ENCODE results near the gene EEF1G. TPM values are rescaled to one million over a fixed set of nuclear protein-coding genes. Genes with fewer than 3 reads are reported as not detected.
"Not testable (repeated sequence)": the region's sequence is repeated elsewhere in the genome, so short reads cannot be mapped to it uniquely, and the experiment has no call there.

Gene EEF1G, protein sequence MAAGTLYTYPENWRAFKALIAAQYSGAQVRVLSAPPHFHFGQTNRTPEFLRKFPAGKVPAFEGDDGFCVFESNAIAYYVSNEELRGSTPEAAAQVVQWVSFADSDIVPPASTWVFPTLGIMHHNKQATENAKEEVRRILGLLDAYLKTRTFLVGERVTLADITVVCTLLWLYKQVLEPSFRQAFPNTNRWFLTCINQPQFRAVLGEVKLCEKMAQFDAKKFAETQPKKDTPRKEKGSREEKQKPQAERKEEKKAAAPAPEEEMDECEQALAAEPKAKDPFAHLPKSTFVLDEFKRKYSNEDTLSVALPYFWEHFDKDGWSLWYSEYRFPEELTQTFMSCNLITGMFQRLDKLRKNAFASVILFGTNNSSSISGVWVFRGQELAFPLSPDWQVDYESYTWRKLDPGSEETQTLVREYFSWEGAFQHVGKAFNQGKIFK
- 3,525 and 3,828 TPM in 2 replicates for total RNA-seq (2014; rRNA removed; shearing (Covaris generic))

DNA sequence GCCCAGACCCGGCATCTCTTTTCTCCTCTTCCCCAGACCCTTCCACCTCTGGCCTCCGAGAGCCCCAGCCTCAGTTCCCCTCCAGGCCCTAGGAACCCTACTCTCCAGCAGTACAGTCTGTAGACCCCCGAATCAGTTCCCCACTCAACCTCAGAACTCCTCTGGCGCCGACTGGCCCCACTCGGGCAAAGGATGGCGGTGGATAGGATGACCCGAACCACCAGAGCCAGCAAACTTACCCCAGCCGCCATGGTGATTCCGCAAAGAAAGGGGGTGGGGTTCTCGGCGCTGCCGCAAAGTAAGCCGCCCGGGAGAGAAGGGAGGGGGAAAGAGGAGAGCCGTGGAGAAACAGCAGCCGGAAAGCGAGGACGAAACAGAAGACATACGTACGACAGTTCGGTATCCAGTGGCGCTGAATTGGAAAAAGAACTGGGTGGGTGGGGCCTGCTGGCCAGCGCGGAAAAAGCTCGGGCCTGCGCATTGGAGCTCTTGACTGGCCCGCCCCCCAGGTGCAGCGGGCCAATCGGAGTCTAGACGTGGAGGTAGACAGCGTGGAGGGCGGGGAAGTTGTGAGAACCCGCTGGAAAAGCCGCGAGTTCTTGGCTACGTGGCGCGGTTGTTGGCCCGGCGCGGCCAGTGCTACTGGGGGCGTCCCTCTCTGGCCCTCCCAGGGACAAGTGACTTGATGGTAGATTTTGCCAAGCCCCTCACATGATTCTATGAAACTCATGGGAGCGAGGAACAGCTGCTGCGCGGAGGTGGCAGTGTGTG is at the start of gene EEF1G:
EEF1G (minus strand) TSS at position 300 of the 771 bp plus-strand sequence; CDS start at position 251, 49 bp downstream.
- in situ Hi-C loops (cut with HindIII; ENCODE audit: low sequenced_read_pairs) = loop anchor here (25.0 kb wide), 1 partner anchor 136 kb away; no protein-coding TSS in a partner anchor
- DNase-seq (ENCODE audit: low spot score) = peak; percentile 100

DNA sequence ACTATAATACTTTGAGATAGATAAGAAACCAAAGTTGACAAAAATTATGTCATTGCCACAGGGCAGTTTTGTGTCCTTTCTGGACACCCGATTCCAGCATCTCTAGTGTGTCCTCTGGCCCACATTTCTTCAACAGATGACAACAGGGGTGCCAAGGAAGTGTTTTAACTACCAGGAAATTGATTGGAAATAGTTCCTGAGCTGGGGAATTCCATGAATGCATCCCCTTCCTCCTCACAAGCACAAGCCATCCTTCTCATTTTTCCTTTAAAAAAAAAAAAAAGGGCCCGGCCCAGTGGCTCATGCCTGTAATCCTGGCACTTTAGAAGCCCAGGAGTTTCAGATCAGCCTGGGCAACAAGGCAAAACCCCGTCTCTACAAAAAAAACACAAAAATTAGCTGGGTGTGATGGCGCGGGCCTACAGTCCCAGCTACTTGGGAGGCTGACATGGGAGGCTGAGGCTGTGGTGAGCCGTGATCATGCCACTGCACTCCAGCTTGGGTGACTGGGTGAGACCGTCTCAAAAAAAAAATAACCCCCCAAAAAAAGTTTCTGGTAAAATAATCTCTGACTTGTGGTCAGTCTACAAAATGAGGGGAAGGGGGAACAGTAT is 48.9 kb upstream of the EEF1G start:
- DNase-seq (ENCODE audit: low spot score) = no peak
- in situ Hi-C loops (cut with HindIII; ENCODE audit: low sequenced_read_pairs) = no loop called here

DNA sequence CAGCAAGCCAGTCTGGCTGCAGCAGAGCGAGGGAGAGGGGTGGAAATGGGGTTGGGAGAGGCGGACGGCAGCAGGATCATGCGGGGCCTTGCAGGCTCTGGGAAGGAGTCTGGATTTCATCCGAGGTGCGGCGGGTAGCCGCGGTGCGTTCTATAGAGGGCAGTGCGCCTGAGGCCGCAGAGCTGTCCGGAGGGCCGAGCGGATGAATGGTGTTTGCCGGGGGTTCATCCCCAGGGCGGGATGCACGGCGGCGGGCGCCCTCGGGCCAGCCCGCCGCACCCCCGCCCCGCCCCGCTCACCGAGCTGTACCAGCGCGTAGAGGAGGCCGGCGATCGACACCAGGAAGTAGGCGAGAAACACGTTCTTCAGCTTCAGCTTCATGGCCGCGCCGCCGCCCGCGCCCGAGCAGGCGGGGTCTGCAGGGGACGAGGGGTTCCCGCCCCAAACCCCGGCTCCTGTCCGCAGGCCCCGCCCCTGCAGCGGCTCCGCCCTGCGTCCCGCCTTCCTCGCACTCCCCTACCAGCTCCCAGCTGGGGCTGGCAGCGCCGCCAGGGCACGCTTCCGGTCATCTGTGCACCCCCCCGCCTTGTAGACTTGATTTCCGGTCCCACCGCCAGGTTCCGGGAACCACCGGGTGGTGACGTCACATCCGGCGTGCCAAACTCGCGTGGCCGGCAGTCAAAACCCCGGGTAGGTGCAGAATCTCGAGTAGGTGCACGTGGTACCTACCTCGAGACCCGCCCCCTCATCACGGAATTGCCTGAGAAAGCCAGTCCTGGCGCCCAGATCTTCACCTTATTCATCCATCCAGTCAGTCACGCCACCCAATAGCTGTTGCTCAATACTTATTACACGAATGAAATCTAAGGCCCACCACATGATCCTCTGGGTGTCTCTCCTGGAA is 48.1 kb upstream of the EEF1G start, which contains the start of gene B3GAT3:
B3GAT3 (minus strand) TSS at position 420 of the 904 bp plus-strand sequence; CDS start at position 381, 39 bp downstream.
- in situ Hi-C loops (cut with HindIII; ENCODE audit: low sequenced_read_pairs) = no loop called here
- DNase-seq (ENCODE audit: low spot score) = peak; percentile 98

DNA sequence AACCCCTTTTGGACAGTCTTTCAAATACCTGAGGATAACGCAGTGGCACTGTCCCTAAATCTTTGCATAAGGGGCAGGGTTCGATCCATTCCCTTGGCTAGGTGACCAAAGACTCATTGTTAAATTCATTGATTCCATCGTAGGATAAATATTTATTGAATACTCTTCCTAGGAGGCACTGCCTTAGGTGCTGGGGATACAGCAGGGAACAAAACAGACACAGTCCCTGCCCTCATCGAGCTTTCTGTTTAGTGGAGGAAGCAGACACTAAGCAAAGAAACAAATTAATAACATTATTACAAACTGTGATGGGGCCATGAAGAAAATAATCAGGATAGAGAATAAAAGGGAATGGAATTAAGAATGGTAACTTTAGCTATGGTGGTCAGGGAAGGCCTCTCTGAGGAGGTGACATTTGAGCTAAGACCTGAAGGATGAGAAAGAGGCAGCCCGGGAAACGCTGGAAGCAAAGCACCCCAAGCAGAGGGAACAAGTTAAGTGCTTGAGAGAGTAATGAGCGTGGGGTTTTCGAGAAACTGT is 47.4 kb upstream of the EEF1G start:
- DNase-seq (ENCODE audit: low spot score) = no peak
- in situ Hi-C loops (cut with HindIII; ENCODE audit: low sequenced_read_pairs) = no loop called here

DNA sequence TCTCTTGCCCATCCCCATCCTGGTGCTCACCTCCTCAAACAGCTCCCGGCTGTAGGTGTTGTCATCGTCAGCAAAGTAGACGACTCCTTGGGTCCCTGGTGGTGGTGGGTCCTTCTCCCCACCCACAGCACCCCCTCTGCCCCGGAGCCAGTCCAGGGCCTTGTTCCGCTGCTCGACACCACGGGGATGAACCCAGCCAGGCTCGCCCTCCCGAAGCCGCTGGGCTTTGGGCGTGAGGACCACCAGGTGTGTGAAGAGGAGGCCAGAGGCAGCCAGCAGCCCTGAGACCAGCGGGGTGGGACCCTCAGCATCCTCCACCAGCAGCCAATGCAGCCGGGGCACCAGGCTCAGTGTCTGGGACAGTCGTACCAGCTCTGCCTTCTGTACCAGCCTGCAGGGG is 43.3 kb upstream of the EEF1G start:
- DNase-seq (ENCODE audit: low spot score); in situ Hi-C loops (cut with HindIII; ENCODE audit: low sequenced_read_pairs): not testable (repeated sequence)

DNA sequence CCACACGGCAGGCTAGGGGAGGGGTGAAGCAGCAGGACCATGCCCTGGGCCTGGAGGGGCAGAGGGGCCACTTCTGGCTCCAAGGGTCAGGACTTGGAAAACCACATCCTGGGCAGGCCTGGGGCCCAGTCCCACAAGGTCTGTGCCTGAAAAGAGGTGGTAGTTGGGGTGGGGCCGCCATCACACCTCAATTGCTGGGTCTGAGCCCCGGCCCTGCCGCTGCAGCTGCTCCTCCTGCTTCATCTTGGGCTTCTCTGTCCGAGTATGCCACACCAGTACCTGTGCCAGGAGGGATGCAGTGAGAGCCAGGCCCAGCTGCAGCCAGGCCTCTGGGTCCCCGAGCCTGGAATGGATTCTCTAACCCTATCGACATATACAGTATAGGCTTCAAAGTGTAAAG is 41.8 kb upstream of the EEF1G start:
- in situ Hi-C loops (cut with HindIII; ENCODE audit: low sequenced_read_pairs) = no loop called here
- no peak for DNase-seq (ENCODE audit: low spot score)

DNA sequence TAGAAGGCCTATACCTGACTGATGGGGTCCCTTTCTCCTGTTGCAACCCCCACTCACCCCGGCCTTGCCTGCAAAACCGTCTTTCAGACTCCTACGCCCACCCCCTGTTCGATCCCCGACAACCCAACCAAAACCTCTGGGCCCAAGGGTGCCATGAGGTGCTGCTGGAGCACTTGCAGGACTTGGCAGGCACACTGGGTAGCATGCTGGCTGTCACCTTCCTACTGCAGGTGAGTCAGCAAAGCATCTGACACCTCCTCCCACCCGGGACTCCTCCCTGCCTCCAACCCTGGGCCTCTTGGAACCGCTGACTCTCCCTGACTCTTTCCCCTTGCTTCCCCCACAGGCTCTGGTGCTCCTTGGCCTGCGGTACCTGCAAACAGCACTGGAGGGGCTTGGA is 40.6 kb upstream of the EEF1G start:
- in situ Hi-C loops (cut with HindIII; ENCODE audit: low sequenced_read_pairs) = no loop called here

DNA sequence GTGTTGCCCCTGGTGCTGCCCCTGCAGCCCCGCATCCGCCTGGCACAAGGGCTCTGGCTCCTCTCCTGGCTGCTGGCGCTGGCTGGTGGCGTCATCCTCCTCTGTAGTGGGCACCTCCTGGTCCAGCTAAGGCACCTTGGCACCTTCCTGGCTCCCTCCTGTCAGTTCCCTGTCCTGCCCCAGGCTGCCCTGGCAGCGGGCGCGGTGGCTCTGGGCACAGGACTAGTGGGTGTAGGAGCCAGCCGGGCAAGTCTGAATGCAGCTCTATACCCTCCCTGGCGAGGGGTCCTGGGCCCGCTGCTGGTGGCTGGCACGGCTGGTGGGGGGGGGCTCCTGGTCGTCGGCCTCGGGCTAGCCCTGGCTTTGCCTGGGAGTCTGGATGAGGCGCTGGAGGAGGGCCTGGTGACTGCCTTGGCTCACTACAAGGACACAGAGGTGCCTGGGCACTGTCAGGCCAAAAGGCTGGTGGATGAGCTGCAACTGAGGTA is 39.6 kb upstream of the EEF1G start:
- in situ Hi-C loops (cut with HindIII; ENCODE audit: low sequenced_read_pairs) = no loop called here
- DNase-seq (ENCODE audit: low spot score) = peak; percentile 71

More for the DNA sequence above, 40.6 kb upstream of the EEF1G start:
- no peak for DNase-seq (ENCODE audit: low spot score)

DNA sequence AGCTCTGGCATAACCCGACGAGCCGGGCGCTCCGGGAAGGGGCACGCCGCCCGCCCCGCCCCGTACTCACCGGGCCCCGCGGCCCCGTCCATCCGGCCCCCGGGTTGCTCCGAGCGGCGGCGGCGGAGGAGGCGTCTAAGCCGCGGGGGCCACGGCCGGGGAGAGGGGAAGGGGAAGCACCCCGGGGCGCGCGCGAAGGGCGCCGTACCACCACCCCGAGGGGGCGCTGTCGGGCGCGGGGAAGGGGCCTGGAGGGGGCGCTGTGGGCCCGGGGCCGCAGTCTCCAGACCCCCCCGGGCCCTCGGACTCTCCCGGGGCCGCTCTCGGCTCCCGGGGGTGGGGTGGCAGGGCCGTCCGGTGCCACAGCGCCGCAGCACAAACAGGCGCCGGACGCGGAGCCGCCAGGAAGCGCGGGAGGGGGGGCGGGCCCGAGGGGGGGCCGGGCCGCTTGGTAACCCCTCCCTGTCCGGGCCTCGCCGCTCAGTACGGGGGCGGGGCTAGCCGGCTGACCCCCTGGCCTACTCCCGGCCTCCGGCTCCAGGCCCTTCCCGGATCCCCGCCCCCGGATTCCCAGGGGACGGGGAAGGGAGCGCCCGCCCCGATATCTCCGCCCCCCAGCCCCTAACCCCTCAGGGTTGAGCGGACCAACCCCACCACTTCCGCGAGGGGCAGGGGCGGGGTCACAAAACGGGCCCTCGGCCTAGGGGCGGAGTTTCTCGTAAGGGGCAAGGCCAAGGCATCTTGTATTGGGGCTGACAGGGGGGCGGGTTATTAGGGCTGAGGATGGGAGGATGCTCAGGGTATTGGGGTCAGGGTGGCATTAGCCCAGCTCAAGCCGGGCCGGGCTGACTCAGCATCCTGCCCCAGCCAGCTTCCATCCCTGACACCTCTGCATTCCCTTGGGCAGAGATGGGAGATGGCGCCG is 38.9 kb upstream of the EEF1G start, which contains the start of the genes EML3 and ROM1:
EML3 (minus strand) TSS at position 410 of the 925 bp plus-strand sequence; CDS start at position 92, 318 bp downstream.
ROM1 (plus strand) TSS at position 892 of the 925 bp plus-strand sequence; CDS start at position 917, 25 bp downstream.
- DNase-seq (ENCODE audit: low spot score) = peak; percentile 80
- in situ Hi-C loops (cut with HindIII; ENCODE audit: low sequenced_read_pairs) = no loop called here

DNA sequence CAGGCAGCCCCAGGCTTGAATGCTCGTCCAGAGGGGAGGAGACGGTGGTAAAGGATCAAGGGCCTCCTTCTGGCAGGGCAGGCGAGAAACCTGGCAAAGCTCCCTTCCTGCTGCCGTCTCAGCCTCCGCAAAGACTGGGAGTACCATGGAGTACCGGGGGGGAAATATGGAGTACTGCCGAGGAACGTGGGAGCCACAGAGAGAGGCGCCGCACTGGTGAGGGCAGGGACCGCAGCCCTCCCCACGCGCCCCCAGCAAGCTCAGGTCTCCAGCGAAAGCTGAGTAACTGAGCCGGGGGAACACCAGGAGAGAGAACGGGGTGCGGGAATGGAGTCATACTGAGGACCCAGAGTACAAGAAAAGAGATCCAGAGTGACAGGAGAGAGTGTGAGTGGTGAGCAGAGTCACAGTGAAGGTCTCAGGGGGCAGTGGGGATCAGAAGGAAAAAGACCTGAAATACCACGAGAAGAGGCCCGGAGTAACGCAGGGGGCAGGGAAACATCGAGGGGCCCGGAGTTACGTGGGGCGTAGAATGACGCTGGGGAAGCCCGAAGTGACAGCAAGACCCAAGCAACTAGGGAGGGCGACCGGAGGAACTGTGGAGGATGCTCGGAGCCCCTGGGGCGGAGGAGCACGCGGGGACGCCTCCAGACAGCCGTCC is 38.1 kb upstream of the EEF1G start:
- in situ Hi-C loops (cut with HindIII; ENCODE audit: low sequenced_read_pairs) = no loop called here
- DNase-seq (ENCODE audit: low spot score) = peak; percentile 62

DNA sequence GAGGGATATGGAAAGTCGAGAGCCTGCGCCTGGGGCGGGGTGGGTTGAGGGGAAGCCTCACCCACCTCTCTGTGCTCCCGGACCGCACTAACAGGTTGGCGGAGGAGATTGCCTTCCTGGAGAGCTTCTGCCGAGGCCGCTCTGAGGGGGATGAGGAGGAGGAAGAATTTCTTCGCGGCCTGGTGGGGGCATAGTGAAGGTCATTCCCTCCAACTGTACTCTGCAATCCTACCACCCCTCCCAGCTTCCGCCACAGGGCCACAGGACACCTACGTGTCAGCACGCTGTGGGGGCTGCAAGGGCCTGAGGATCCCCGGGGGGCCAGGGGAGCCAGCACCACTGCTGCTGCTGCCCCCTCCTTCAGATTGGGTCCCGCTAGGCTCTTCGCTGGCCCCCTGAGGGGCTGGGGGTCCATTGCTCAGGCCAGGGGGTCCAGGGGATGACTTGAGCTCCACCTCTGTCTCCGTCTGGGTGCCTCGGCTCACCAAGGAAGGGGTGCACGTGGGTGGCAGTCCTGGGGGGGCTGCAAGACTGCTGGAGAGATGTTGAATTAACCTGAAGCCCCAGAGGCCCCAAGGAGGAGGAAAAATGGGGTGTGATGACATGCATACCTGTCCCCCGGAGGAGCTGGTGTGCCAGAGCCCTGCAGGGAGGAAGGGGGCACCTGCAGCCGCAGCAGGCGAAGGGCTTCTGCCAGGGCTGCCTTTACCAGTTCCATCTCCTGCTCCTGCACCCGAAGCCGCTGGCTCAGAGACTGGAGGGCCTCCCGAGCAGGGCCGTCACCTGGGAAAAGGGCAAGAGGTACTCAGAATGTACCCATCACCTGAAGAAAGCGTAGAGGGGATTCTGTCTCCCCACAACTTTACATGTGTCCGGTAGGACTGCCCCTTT is 37.4 kb upstream of the EEF1G start:
- in situ Hi-C loops (cut with HindIII; ENCODE audit: low sequenced_read_pairs) = no loop called here

DNA sequence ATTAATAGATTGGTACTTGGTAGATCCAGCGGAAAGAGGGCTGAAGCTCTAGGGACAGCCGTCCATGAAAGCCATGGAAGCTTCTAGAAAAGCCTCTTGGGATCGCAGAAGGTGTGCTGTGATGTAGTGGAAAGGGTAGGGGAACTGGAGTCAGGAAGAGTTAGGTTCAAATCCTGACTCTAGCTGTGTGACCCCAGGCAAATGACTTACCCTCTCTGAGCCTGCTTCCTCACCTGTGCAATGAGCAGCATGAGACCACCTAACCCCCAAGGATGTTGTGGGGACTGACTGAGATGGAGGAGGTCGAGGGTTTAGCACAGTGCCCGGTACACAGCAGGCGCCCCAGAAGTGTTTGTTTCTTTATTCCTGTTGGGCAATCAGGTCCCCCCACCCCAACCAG is 36.7 kb upstream of the EEF1G start:
- in situ Hi-C loops (cut with HindIII; ENCODE audit: low sequenced_read_pairs) = no loop called here

More for the DNA sequence above, 37.4 kb upstream of the EEF1G start:
- no peak for DNase-seq (ENCODE audit: low spot score)

DNA sequence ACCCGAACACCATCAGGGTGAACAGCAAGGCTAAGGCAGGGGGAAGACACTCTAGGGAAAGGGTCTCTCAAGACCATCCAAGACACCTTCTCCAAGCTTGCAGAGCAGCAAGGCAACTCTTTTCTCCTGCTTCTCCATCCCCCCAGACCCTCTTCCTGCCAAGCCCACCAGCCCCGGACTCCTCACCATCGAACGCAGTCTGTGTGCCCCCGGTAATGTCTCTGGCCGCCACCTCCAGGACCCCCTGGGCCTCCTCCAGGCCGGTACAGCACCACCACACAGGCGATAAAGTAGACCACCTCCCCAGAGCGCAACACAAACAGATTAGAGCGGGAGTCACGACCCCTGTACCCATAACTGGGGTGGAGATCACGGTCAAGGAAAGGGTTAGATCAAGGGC is 35.1 kb upstream of the EEF1G start:
- in situ Hi-C loops (cut with HindIII; ENCODE audit: low sequenced_read_pairs) = no loop called here
- no peak for DNase-seq (ENCODE audit: low spot score)

More for the DNA sequence above, 36.7 kb upstream of the EEF1G start:
- no peak for DNase-seq (ENCODE audit: low spot score)

DNA sequence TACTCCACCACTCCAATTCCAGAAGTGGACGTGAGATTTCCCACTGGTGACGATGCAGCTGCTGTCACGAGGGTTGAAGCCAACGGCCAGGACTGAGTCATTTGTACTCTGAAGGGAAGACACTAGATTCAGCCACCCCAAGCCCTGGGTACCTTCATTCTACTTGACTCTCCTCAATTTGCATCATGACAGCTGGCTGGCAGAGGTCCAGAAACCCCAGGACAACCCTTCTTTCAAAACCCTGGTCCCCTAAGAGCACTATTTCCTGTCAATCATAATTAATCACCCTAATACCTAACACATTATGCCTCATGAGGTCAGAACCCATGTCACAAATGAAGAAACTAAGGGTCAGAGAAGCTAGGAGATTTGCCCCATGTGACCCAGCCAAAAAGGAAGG is 34.0 kb upstream of the EEF1G start:
- in situ Hi-C loops (cut with HindIII; ENCODE audit: low sequenced_read_pairs) = no loop called here
- DNase-seq (ENCODE audit: low spot score) = no peak

DNA sequence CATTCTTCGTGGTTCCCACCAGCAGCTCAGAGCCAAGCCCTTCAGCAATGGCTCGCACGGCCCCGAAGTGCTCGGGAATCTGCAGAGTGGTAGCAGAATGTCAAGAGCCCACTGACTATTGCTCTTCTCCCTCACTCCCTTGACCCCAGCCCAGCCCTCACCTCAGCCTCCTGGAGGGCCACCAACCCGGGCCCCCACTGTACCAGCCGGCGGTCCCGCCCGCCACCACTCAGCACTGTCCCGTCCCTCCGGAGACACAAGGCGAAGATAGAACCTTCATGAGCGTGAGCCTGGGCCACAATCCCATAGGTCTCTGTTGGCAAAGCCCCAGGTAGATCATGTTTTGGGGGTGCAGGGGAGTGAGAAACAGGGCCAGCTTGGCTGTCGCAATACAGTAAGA is 32.2 kb upstream of the EEF1G start:
- DNase-seq (ENCODE audit: low spot score) = no peak
- in situ Hi-C loops (cut with HindIII; ENCODE audit: low sequenced_read_pairs) = no loop called here

DNA sequence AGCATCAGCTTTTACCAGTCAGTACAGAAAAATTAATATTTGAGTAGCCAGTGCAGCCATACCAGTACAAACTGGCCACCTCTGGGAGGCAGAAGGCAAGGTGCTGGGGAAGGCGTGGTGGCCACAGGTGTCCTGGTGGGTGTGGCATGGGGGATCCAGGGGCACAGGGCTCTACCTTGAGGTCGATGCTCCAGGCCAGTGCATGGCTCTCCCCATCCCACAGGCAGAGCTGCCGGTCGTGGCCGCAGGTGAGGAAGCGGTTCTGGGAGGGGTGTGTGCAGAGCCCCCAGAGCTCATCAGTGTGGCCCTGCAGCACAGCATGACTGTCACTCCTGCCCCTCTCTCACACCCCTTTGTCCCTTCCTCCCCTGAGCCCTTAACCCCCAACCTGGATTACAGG is 31.8 kb upstream of the EEF1G start:
- in situ Hi-C loops (cut with HindIII; ENCODE audit: low sequenced_read_pairs) = no loop called here
- DNase-seq (ENCODE audit: low spot score) = no peak
